ENCODE results near the gene PRICKLE4. TPM values are rescaled to one million over a fixed set of nuclear protein-coding genes. Genes with fewer than 3 reads are reported as not detected.

Gene PRICKLE4
- total and polyA plus RNA-seq, 2 of the 13 experiments (the other 11 are each of a cell fraction or from before 2014, with no cell fraction given): 0.92 to 1.2 TPM

- ATAC-seq: no peak
- no peak overlapping the region for H3K4me3 ChIP-seq (replicated peaks in 1 of 3; ENCODE audit: insufficient read depth in 1 of 3, low read depth in 2 of 3, low read length in 3 of 3)
- TF ChIP-seq, protein P1, sequence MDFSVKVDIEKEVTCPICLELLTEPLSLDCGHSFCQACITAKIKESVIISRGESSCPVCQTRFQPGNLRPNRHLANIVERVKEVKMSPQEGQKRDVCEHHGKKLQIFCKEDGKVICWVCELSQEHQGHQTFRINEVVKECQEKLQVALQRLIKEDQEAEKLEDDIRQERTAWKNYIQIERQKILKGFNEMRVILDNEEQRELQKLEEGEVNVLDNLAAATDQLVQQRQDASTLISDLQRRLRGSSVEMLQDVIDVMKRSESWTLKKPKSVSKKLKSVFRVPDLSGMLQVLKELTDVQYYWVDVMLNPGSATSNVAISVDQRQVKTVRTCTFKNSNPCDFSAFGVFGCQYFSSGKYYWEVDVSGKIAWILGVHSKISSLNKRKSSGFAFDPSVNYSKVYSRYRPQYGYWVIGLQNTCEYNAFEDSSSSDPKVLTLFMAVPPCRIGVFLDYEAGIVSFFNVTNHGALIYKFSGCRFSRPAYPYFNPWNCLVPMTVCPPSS (IDR thresholded peaks at IDR 0.05): no peak
- TF ChIP-seq TSC22D2 (CRISPR knock-in tag; IDR thresholded peaks at IDR 0.05; ENCODE audit: borderline replicate concordance) (no peak), FOXJ3 (CRISPR knock-in tag; IDR thresholded peaks at IDR 0.05; ENCODE audit: borderline replicate concordance) (no peak), MED8 (CRISPR knock-in tag; IDR thresholded peaks at IDR 0.05; ENCODE audit: insufficient replicate concordance) (no peak), ZNF660 (CRISPR knock-in tag; IDR thresholded peaks at IDR 0.05; ENCODE audit: borderline replicate concordance, low read depth) (no peak), POLR2AphosphoS2 (IDR thresholded peaks at IDR 0.05; ENCODE audit: low read depth, low read length) (no peak), HMGA1 (CRISPR knock-in tag; conservative IDR thresholded peaks at IDR 0.05) (no peak), NFAT5 (CRISPR knock-in tag; IDR thresholded peaks at IDR 0.05) (no peak), ARHGAP35 (CRISPR knock-in tag; IDR thresholded peaks at IDR 0.05; ENCODE audit: borderline replicate concordance) (no peak), MXD4 (CRISPR knock-in tag; IDR thresholded peaks at IDR 0.05) (no peak), SALL2 (CRISPR knock-in tag; IDR thresholded peaks at IDR 0.05) (no peak), IKZF4 (CRISPR knock-in tag; IDR thresholded peaks at IDR 0.05; ENCODE audit: borderline replicate concordance, low read depth, not compliant biosample characterization) (no peak), ATF1 (CRISPR knock-in tag; IDR thresholded peaks at IDR 0.05) (no peak)
- TF ChIP-seq, protein P2, sequence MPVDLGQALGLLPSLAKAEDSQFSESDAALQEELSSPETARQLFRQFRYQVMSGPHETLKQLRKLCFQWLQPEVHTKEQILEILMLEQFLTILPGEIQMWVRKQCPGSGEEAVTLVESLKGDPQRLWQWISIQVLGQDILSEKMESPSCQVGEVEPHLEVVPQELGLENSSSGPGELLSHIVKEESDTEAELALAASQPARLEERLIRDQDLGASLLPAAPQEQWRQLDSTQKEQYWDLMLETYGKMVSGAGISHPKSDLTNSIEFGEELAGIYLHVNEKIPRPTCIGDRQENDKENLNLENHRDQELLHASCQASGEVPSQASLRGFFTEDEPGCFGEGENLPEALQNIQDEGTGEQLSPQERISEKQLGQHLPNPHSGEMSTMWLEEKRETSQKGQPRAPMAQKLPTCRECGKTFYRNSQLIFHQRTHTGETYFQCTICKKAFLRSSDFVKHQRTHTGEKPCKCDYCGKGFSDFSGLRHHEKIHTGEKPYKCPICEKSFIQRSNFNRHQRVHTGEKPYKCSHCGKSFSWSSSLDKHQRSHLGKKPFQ (CRISPR knock-in tag; IDR thresholded peaks at IDR 0.05; ENCODE audit: insufficient replicate concordance): no peak
- H3K36me3 ChIP-seq (replicated peaks in 1 of 2; ENCODE audit: control insufficient read depth in 1 of 2, insufficient read depth in 2 of 2, low read length in 2 of 2): no peaks in the 10 kb centered on the region
- WGBS (ENCODE audit: low lambda C conversion rate): 85% methylated on average over 4 of the region's 4 CpGs
- no peaks in the 10 kb centered on the region for H4K20me1 ChIP-seq (ENCODE audit: insufficient read depth, low read length)
- no peaks in the 10 kb centered on the region for H3K4me1 ChIP-seq (ENCODE audit: insufficient read depth, low read length)
- BruUV-seq (replicated peaks): no TSS peak
- H2AFZ ChIP-seq (ENCODE audit: low read length): no peak overlapping the region
- ChIA-PET CTCF (ENCODE audit: low intra/inter-chr PET ratio, low total read pairs) (no interaction called here), POLR2A (no interaction called here)
- in situ Hi-C loops (cut with HindIII; ENCODE audit: extremely low pct_ligation_motif_present, low pct_unique_long_range_greater_than_20kb): no loop called here
- FAIRE-seq: no peak
- H3K9ac ChIP-seq (ENCODE audit: insufficient read depth, low read depth, low read length): no peak overlapping the region
- no peak overlapping the region for H3K4me2 ChIP-seq (ENCODE audit: low read depth, low read length)
- no peaks in the 10 kb centered on the region for H3K79me2 ChIP-seq (ENCODE audit: insufficient read depth, low read length)
- no peak overlapping the region for H3K27ac ChIP-seq (ENCODE audit: extremely low read length, insufficient read depth, low read length)
- DNase-seq (ENCODE audit: low spot score): no peak
- intact Hi-C loops (cut with micrococcal nuclease; ENCODE audit: unreplicated experiment): no loop called here
- H3K27me3 ChIP-seq (ENCODE audit: control insufficient read depth in 1 of 2, insufficient read depth in 2 of 2, low read length in 2 of 2): no peaks in the 10 kb centered on the region
- no peaks in the 10 kb centered on the region for H3K9me3 ChIP-seq (ENCODE audit: low read length)
These were observed 37.9 kb downstream of the PRICKLE4 start for GRCh38 chr6:41818271-41819054.

All from HepG2 (cell line).